Measurements from ENCODE around the gene DPYD. TPM values are rescaled to one million over a fixed set of nuclear protein-coding genes. Genes with fewer than 3 reads are reported as not detected.

DPYD gene
- total and polyA plus RNA-seq, 7 donors, result 6.0 to 56.1 (median 40.2) TPM

DNA sequence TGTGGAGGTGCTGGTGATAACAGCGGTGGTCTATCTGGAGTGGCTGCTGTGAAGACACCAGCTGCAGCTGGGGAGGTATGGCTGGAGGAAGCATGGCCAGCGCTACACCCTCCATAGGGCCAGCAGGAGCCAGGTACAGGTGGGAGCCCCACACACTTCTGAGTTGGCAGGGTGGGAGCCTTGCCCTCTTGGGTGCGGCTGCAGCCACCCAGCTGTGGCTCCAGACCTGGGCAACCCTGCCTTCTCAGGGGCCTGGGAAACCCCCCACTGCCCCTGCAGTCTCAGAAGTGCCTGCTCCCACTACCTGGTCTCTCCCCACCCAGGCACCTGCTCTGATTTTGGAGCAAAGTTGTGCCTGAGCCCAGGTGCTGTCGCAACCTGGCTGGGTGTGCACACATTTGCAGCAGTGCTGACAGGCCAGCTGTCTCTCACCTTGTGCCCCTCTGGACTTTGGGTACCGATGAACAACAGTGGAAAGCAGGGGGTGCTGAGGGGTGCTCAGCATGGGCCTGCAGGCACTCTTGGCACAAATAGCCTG, 76.2 kb downstream of the DPYD start:
- H3K9me3 ChIP-seq, result no peaks in the 10 kb centered on the region

DNA sequence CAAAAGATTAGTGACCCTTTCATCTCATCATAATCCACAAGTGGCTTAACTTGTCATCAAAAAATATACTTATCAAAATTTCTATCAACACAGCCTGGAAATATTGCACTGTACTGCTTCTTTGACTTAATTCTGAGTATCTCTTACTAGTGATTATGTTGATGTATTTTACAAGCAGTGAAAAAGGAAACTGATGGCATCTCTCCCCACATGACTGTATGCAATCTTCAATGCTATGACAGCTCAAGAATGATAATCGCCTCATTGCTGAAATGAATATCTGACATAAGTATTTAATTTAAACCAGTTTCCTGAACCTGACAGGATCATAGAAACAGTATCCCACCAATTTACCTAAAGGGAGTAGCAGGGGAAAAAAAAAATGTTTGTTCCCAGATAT, 79.5 kb downstream of the DPYD start:
- intact Hi-C loops (cut with DNase I), result no loop called here
- 92 to 96% methylated on average over 1 of the region's 1 CpG for WGBS, 2 donors
- Histone ChIP-seq H3K9me3 (no peaks in the 10 kb centered on the region), H3K4me3 (no peak overlapping the region), H3K36me3 (no peaks in the 10 kb centered on the region), H3K27me3 (no peaks in the 10 kb centered on the region), H3K27ac (no peak overlapping the region), H3K4me1 (no peaks in the 10 kb centered on the region)
- no peak for TF ChIP-seq POLR2A (IDR thresholded peaks at IDR 0.05)
- DNase-seq, result no peak

More for the DNA sequence above, 76.2 kb downstream of the DPYD start:
- Histone ChIP-seq H3K36me3 (no peaks in the 10 kb centered on the region), H3K27ac (no peak overlapping the region), H3K4me3 (no peak overlapping the region), H3K27me3 (no peaks in the 10 kb centered on the region), H3K4me1 (peaks cover 0 to 7% (median 0%) of the 10 kb centered on the region in 4 donors)
- no peak for DNase-seq
- intact Hi-C loops (cut with DNase I), result no loop called here
- TF ChIP-seq, protein P1, sequence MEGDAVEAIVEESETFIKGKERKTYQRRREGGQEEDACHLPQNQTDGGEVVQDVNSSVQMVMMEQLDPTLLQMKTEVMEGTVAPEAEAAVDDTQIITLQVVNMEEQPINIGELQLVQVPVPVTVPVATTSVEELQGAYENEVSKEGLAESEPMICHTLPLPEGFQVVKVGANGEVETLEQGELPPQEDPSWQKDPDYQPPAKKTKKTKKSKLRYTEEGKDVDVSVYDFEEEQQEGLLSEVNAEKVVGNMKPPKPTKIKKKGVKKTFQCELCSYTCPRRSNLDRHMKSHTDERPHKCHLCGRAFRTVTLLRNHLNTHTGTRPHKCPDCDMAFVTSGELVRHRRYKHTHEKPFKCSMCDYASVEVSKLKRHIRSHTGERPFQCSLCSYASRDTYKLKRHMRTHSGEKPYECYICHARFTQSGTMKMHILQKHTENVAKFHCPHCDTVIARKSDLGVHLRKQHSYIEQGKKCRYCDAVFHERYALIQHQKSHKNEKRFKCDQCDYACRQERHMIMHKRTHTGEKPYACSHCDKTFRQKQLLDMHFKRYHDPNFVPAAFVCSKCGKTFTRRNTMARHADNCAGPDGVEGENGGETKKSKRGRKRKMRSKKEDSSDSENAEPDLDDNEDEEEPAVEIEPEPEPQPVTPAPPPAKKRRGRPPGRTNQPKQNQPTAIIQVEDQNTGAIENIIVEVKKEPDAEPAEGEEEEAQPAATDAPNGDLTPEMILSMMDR (IDR thresholded peaks at IDR 0.05), result no peak
- no peak for TF ChIP-seq POLR2A (IDR thresholded peaks at IDR 0.05)
- TF ChIP-seq POLR2AphosphoS5 (IDR thresholded peaks at IDR 0.05), result no peak
- TF ChIP-seq EP300 (IDR thresholded peaks at IDR 0.05), result no peak
- 95 to 97% methylated on average over 5 of the region's 5 CpGs for WGBS, 2 donors

DNA sequence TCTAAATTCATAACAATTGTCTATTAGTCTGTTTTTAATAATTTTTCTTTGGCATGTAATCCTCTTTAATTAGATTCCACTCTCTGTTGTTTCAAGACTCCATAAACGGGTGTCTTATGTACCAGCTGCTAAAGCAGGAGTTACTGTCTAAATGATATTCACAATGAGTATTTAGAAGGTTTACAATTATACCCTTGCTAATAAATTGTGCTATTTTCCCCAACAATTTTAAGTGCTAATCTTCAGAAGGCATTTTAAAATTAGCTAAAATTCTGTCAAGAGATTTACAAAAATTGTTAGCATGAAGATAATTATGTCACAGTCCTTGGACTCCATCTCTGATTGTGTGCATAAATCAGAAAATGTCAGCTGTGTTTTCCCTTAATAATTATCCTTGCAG, 83.7 kb downstream of the DPYD start:
- H3K9me3 ChIP-seq, result no peaks in the 10 kb centered on the region
- DNase-seq, result no peak
- H3K36me3 ChIP-seq, result no peaks in the 10 kb centered on the region
- TF ChIP-seq, protein P1 (IDR thresholded peaks at IDR 0.05), result no peak
- no peak overlapping the region for H3K27ac ChIP-seq
- 51 to 72% methylated on average over 1 of the region's 1 CpG for WGBS, 2 donors
- H3K4me1 ChIP-seq, result peaks cover 0 to 4% (median 0%) of the 10 kb centered on the region in 4 donors
- intact Hi-C loops (cut with DNase I), result no loop called here
- H3K4me3 ChIP-seq, result no peak overlapping the region
- H3K27me3 ChIP-seq, result no peaks in the 10 kb centered on the region

DNA sequence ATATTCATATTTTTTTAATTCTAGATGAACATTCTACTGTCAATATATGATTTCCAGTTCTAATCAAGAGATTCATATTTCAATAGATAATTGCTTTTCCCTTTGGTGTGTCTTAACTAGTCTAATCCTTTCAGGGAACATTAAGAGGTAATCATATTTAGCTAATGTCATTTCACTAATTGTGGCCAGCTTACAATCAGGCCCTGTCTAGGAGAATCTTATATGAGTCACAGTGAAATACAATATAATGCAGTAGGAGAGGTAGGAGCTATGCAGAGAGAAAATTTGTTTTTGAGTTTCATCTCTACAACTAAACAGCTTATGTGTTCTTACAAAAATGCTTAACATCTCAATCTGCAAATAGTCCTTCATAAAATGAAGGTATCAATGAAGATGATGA, 85.9 kb downstream of the DPYD start:
- H3K27me3 ChIP-seq, result no peaks in the 10 kb centered on the region
- DNase-seq, result no peak
- H3K4me3 ChIP-seq, result no peak overlapping the region
- peaks cover 0 to 5% (median 0%) of the 10 kb centered on the region in 4 donors for H3K4me1 ChIP-seq
- TF ChIP-seq EP300 (IDR thresholded peaks at IDR 0.05) (no peak), POLR2AphosphoS5 (IDR thresholded peaks at IDR 0.05) (no peak), POLR2A (IDR thresholded peaks at IDR 0.05) (no peak)
- TF ChIP-seq, protein P1 (IDR thresholded peaks at IDR 0.05), result no peak
- H3K36me3 ChIP-seq, result no peaks in the 10 kb centered on the region
- no peak overlapping the region for H3K27ac ChIP-seq
- intact Hi-C loops (cut with DNase I), result no loop called here
- no peaks in the 10 kb centered on the region for H3K9me3 ChIP-seq

DNA sequence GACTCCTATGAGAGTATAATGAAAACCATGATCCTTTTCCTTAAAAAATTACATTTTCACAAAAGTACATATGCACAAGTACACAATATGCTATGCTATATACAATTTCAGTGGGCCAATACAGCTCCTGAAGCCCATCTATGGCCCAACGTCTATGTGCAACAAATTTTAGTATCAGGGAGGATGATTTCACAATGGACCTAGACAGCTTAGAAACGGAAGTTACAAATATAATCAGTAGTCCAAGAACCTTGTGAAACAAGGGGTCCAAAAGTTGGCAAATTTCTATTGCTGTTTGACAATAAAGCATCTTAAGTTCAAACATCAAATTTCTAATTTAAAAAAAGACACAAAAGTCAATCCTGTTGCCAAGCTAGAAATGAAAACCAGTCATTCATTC, 87.0 kb downstream of the DPYD start:
- TF ChIP-seq POLR2A (IDR thresholded peaks at IDR 0.05) (no peak), EP300 (IDR thresholded peaks at IDR 0.05) (no peak), POLR2AphosphoS5 (IDR thresholded peaks at IDR 0.05) (no peak)
- TF ChIP-seq, protein P1 (IDR thresholded peaks at IDR 0.05), result no peak
- 83 to 87% methylated on average over 2 of the region's 2 CpGs for WGBS, 2 donors
- H3K27ac ChIP-seq, result no peak overlapping the region
- peaks cover 0 to 5% (median 0%) of the 10 kb centered on the region in 4 donors for H3K4me1 ChIP-seq
- DNase-seq, result no peak
- no peak overlapping the region for H3K4me3 ChIP-seq
- no peaks in the 10 kb centered on the region for H3K27me3 ChIP-seq
- H3K9me3 ChIP-seq, result no peaks in the 10 kb centered on the region
- intact Hi-C loops (cut with DNase I), result no loop called here
- no peaks in the 10 kb centered on the region for H3K36me3 ChIP-seq

Data from sigmoid colon (tissue), 7 donors.